ELR (cell line): ENCODE measurements around the gene IGSF21.

Source experiments
- DNase-seq: peaks from one replicate; pipeline ENCODE4 v3.0.0-alpha.2; 2015; ENCODE audit warnings: low read depth

IGSF21 gene

DNA sequence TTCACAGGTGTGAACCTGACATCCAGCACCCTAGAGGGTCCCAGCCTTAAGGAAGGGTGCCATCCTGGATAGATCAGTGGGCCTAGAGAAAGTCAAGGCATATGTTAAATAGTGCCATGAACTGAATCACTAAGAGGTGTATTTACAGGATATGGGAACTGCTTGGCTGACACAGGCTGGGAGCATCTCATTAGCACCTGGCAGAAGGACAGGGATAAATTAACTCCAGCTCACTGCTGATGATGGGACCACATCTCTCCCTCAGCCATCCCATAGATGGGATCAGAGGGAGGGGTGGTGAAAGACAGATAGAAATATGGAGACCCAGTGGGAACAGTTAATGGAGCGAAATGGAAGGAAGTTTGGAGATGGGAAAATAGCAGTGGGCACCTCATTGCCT is 122.0 kb downstream of the IGSF21 start:
- no peak for DNase-seq

DNA sequence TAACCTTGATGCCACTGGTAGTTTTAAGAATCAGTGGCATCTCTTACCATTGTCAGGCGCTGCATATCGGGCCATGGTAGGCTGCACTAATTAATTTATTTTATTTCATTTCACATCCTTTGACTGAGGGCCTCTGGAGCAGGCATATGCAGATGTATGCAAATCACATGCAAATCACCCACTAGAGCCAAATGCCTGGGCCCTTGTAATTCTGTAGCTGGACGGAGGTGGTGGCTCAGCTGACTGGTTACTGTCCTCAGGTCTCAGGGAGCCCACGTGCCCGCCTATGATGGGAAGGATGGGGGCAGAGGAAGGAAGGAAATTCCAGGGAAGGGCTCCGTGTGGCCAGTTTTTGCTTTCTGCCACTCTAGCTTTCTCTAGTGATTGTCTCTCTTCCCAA is 122.7 kb downstream of the IGSF21 start:
- no peak for DNase-seq

DNA sequence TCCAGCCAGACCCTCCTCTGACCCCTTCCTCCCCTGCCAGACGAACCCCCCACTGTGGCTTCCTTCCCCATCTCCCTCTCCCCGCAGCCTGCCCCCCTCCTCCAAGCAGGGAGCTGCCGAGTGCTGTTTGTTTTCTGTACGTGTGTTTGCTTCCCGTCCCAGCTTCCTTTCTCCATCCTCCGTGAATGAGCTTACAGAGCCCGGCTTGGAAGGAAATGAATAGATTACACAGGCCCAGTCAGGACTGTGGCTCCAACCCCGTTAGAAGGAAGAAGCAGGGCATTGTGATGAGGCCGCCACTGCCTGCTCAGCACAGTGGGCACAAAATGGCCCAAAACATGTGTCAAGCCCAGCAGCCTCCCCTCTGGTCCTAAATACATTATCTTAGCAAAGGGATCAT is 123.2 kb downstream of the IGSF21 start:
- DNase-seq, result no peak

DNA sequence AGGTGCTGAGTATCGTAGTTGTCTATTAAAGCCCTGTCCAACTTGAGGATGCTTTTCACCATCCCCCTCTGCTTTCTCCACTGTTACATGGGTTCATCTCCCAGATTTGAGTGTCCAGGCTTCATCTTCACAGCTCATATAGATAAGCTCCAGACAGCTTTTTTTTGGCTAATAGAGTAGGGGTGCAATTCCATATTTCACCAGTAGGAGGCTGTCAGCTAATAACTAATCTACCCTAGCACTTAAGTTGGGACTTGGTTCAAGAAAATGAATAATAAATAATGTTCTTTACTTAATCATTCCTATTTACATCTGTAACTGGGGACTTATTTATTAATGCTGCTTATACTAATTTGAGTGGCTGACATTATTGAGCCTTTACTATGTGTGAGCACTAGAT is 124.5 kb downstream of the IGSF21 start:
- peak; percentile 3 for DNase-seq

DNA sequence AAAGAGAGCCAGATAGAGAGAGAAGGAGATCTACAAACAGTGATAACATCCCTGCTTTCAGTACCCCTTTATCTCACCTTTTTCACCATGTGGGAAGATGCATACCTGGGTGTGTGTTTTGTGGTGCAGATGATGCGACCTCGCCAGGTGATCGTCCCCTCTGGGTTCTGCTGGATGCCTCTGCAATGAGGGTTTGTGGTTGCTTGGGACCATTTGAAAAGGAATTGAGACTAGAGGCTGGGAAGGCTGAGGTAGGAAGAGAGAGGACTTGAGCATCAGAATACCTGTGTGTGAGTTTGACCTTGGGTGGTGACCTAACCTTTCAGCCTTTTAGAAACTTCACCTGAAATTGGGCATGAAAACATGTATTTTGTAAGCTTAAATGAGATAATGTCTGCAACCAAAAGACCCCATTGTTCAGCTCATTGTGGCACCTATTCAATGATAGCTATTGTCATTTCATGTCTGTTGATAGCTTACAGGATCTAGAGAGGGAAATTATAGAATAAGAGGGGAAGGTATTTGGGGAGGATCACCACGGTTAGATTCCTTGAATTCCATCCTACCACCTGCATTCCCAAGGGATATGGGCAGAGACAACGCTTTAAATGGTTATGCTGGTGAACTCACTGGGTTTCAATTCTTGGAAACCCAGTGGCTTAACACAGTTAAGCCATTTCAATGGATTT is 125.7 kb downstream of the IGSF21 start:
- no peak for DNase-seq

DNA sequence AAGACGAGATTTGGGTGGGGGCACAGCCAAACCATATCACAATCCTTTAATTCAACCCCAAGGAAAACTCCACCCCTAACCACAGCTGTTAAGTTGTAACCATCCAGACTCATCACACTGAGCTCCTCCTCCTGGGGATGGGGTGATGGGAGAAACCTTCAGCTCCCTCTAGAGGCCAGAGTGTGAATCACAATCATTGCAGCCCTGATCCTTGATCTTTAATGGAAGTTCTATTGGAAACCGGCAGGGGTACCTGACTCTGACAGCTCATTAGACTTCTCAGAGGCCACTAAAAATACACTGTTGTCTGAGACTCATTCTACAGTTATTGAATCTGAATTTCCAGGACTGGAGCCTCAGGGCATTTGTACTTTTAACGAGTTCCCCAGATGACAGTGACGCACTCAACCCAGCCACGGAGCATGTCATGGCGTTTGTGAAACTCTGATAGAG is 127.2 kb downstream of the IGSF21 start:
- peak; percentile 54 for DNase-seq

DNA sequence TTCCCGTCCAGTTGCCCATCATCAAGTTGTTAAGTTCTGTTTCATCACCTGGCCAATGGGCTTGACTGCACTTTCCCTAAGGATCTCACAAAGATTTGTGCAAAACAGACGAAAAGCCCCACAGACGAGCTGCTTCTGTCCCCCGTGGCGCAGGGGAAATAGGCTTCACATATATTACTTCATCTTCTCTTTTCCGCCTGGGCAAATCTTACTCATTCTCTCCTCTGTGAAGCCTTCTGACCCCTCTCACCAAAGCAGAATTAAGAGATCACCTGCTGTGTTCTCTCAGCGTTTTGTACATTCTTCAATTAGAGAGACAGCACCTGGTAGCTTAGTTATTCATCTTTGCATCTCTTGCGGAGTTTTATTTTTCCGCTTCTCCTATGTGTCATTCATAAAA is 129.8 kb downstream of the IGSF21 start:
- no peak for DNase-seq

DNA sequence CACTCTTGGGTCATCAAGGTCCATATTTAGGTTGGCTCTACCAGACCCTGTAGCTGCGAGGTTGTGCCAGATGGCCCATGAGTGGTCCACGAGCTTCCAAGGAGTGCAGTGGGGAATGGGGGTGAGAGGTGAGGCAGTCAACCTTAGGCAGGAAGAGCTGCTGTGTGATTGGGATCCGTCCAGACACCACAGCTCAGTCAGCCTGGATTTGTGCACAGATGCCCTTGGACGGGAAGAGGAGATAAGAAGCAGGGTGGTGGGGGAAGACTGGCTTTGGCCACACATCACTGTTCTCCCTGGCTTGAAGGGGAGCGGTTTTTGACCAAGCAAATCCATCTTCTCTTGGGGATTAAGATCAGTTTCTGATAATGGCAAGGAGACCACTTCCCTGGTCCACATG is 130.6 kb downstream of the IGSF21 start:
- DNase-seq, result no peak

DNA sequence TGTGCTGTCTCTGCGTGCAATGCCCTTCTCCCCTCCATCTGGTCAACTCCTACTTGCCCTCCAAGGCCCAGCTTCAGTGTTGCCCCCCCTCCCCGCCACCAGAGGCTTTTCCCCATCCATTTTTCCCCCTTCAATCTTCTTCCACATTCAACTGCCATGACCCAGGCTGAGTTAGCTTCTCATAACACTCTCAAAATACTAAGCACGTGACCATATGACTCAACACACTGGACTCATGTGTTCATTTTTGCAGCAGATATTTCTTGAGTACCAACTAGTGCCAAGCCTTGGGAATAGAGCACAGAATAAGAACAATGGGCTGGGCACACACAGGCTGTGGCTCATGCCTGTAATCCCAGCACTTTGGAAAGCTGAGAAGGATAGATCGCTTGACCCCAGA is 132.1 kb downstream of the IGSF21 start:
- DNase-seq, result no peak

DNA sequence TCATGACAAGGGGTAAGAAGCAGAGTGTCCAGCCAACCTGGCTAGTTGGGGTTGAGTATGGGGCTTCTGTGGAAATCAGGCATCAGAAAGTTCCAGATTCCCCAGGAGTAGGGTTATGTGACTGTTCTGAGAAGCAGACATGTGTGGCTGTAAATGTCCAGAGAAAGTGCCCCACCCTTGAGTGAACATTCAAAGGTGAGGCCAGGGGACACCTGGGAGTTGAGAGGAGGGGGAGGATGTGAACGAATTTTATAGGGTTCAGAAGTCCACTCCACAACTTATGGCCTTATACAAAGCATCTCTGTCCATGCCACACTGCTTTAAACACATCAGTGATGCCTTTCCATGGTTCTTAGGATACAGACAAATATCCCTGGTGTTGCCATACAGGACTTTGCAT is 133.3 kb downstream of the IGSF21 start:
- DNase-seq, result no peak

DNA sequence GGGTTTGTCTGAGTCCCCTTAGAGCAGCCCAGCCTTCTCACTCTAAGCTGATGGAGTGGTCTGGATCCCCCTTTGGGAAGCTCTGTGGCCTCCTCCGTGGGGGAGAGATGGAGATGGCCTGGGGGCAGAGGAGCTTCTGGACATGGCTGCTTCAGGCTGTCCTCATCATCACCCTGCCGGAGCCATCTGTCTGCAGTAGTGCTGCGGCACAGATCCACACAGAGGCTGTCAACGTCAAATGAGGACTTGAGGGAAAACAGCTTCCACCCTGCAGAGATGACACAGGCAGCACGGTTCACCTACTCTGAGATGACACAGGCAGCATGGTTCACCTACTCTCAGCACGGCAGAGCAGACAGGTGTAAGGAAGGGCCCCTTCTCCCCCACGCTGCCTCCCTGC is 134.3 kb downstream of the IGSF21 start:
- DNase-seq, result no peak

DNA sequence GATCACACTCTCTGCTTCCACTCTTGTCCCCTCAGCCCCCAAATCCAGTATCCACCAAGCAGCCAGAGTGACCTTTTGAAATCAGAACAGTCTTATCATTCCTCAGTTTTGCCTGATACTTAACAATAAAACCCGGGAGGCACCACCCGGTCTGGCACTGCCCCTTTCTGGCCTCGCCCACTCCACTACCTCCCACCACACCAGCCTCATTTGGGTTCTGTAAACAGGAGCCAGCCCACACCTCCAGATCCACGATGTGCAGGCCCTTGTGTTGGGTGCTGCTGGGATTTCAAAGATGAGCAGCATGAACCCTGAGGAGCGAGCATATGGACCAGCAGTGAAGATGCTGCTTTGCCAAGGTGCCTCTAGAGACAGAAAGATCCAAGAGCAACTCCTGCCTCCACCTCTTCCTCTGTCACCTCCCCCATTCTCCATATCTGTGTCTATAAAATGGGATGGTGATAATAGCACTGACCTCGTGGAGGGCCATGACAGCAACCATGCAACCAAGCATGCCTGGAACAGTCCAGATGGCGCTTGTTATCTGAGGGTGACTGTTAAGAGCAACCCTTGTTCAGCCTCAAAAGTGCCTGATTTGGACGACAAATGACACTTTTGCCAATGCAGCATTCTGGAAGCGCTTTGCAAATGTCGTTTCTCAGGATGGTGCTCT is 136.0 kb downstream of the IGSF21 start:
- no peak for DNase-seq

DNA sequence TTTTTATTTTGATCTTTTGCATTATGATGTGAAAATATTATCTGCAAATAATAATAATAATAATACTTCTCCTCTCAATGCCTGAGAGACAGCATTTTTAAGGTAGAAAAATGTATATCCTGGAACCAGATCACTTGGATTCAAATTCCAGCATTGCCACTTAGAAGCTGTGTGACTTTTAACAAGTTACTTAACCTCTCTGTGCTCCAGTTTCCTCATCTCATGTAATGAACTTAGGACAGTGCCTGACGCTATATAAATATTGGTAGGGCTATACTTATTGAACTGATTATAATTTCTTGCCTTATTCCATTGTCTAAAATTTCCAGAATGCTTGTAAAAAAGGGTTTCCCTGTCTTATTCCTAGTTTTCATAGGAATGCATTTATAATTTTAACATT is 137.2 kb downstream of the IGSF21 start:
- no peak for DNase-seq

DNA sequence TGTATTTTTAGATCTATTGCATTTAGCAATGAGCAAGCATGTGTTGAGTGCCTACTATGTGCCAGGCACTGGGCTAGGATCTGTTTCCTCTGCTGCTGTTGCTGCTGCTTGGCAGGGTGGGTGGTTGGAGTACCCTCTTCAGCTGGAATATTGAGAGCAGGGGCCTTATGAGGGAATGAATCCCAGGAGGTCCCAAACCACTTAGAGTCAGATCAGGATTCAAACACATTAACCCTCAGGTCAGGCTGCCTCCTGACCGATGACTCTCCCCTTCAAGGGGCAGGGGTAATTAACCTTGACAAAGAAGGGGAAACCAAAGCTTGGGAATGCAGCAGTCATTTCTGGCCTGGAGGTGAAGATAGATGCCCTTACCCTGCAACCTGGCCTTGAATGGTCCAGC is 138.0 kb downstream of the IGSF21 start:
- DNase-seq, result no peak

DNA sequence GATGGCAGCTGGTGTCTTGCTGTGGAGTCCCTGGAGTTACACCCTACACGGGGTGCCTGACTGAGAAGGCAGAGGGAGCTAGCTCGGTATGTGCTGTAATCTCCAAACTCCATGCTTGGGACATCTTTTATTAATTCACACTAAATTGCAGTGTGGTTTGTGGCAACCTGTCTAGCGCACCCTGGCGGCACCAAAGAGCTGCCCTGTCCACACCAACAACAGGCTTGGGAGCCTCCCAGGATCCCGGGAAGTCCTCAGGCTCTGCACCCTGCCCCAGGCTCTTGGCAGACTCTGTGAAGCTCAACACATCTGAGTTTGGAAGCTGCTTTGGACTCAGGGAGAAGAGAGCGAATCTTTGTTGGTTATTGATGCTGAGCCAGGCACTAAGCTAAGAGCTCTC is 138.9 kb downstream of the IGSF21 start:
- DNase-seq, result no peak

DNA sequence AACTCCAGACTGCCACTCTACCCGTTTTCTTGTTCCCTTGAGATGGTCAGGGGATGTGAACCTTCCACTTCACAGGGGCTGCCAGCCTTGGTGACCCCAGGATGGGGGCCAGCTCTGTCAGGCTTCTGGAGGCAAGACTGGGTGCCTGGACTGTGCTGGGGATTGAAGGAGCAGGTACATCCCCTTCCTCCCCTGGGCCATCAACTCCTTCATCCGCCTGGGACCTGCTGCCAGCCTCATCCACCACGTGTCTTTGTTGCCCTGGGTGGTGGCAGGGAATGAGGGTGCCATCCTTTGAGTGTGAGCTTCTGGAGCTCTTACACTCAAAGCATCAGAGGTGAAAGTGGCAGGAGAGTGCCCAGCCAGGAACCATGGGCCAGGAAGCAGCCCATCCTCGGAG is 139.6 kb downstream of the IGSF21 start:
- DNase-seq, result no peak

DNA sequence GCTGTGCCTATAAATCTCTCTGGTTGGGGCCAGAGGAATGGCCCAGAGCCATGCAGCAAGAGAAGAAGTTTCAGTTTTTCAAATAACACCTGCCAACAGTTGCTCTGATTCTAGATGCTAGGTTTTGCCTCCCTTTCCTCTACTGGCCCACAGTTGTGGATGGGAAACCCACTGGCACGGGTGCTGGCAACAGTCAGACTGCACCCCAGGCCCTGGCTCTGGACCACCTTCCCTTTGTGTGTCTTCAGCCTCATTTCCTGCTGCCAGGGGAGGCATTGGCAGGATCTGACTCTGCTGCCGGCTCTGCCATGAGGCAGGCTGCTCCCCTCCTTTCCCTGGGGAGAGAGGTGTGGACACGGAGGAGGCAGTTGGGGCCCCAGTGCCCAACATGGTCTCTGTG is 142.0 kb downstream of the IGSF21 start:
- DNase-seq, result no peak

DNA sequence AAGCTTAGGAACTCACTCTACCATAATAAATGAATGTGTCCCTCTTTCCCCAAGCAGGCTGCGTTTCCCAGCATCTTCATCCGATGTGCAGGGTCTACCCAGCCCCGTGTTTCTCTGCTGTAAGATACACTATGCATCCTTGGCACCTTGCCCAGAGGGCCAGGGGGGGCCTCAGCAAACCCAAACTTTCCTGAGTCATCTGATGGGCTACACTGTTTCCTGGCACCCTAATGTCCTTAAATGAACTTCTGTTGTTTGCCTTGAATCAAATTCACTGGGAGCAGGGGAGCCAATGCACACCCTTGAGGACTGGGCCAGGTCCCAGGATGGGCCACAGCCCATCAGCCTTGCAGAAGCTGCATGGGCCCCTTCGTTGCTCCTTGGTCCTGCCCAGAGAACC is 145.5 kb downstream of the IGSF21 start:
- DNase-seq, result no peak

DNA sequence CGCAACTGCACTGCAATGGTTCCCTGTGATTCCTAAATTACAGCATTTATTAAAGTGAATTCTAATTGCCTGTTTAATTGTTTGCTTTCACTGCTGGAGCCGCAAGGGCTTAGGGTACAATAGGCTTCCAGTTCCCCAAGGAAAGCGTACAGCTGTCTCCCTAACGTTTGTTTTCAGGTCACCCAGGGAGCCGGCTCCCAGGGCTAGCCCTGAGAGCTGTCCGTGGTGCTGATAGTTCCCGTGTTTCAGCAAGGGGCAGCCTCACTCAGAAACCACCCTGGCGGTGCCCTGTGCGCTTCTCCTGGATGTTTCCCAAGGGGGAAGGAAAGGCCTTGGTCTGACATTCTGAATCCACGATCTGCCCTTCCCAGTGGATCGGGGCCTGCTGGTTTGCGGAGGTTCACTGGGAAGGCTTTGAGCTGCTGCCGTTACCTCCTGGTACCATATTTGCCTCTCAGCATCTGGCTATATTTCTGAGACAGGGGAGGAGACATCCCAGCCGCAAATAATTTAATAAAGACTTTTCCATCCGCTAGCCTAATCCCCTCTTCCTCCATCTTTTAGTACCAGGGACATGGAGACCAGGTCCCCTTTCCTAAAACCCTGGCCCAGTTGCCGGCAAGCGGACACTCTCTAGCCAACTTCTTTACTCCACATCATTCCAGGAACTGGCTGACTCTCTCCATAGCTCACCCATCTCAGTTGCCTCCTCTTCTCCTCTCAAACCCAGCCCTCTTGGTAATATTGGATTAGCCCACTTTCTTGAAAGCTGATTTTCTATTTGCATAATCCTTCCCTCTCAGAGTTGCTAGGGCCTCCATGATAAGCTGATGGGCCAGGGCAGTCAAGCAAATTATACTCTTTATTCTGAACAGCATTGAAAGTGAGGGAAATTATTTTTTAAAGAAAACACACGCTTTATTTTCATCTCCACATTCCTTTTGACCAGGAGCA is 149.0 kb downstream of the IGSF21 start:
- DNase-seq, result peak; percentile 26

DNA sequence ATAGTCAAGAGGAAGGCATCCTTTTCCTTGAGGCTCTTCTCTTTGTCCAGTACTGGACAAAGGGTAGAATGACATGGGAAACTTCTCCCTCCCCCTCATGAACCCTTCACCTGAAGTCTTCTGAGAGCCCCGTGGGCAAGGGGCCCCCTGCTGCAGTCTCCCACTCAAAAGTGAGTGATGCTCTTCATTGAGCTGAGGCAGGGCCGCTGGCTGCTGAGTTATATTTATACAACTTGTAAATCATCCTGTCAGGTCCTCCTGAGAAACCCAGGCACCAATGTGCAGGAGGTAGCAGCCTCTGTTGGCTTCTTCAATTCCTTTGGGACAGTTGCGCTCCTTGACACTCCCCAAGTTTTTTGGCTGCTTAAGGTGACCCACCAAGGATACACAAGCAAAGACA is 150.2 kb downstream of the IGSF21 start:
- DNase-seq, result no peak

DNA sequence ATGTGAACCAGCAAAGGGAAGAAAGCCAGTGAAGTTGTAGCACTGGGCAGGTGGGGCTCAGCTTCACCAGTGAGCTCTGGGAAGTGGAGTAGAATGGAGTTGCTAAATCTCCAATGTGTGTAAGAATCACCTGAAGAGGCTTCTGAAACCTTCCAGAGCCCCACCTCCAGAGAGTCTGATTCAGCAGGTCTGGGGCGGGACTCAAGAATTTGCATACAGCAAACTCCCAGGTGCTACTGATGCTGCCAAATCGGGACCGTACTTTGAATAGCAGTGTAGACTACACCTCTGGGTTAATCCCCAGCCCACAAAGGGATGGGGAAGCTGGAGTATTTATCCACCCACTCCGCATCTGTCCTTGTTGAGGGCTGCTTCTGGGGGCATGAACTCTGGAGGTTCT is 154.3 kb downstream of the IGSF21 start:
- no peak for DNase-seq

DNA sequence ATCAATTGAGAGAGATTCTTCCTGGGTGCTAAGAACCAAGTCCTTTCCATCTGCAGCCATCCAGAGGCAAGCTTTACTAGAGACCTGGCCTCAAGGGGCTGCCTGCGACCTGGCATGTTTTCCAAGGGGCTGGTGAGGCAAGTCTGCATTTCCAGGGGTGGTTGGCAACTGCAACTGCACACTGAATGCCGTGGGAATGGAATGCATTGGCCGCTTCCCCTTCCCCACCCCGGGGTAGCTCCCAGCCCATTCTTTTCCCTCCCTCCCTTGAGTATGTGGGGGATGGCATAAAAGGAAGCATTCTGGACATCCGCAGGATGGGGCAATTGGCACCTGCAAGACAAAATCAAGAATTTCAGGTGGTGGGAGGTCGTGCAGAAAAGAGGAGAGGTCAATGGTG is 155.1 kb downstream of the IGSF21 start:
- DNase-seq, result no peak

DNA sequence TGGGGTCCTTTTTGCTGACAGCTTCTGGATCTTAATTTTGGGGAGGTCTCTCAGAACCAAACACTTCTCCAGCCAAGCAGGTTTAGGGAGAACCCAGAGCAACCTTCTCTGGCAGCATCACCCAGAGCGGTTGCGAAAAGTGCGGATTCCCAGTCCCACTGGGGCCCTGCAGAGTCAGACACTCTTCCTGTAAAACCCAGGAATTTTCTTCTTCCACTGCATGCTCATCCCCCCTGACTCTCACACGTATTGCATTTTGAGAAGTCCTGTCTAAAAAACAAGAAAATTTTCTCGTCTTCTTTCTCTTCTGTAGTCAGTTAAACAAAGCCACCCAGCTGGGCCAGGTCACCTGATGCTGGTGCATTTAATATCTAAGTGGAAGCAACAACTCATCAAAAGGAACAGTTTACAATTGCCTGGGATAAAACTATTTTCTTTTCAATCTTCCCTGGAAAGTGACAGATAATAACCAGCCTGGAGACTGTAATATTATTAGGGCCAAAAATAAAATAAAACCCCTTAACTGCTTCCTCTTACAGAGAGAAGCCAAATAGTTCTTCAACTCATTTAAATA is 156.0 kb downstream of the IGSF21 start:
- DNase-seq, result no peak
